ENCODE data around the gene GDPGP1. TPM values are rescaled to one million over a fixed set of nuclear protein-coding genes. Genes with fewer than 3 reads are reported as not detected.

Gene GDPGP1
- total and polyA plus RNA-seq, 2 of the 4 experiments (the other 2 are of a cell fraction) = 2.3 to 4.1 TPM

- Histone ChIP-seq H3K14ac (replicated peaks; ENCODE audit: low read depth, low read length) (no peak overlapping the region), H3K4ac (ENCODE audit: low read depth, low read length) (no peak overlapping the region), H4K8ac (ENCODE audit: low read depth in 2 of 2, low read length in 2 of 2) (no peak overlapping the region), H2AK9ac (replicated peaks; ENCODE audit: low read depth, low read length, poor library complexity) (no peak overlapping the region), H3K9ac (ENCODE audit: low read depth, low read length) (no peak overlapping the region), H3K4me3 (ENCODE audit: insufficient read depth, low read depth, low read length) (no peak overlapping the region), H3K27me3 (ENCODE audit: control insufficient read depth, insufficient read depth, low read length) (no peaks in the 10 kb centered on the region), H3K56ac (ENCODE audit: extremely low read depth, insufficient read depth, low read length) (no peak overlapping the region), H2AK5ac (ENCODE audit: low read depth, low read length) (no peak overlapping the region), H2AFZ (replicated peaks; ENCODE audit: low read length, poor library complexity) (no peak overlapping the region), H3K9me3 (ENCODE audit: control insufficient read depth, insufficient read depth, low read length) (no peaks in the 10 kb centered on the region), H4K91ac (ENCODE audit: insufficient read depth, low read depth, low read length) (no peak overlapping the region), H2BK120ac (ENCODE audit: low read depth, low read length) (no peak overlapping the region), H2BK5ac (ENCODE audit: low read depth, low read length, poor library complexity, severe bottlenecking) (no peak overlapping the region), H3K23ac (ENCODE audit: low read depth, low read length) (no peak overlapping the region), H3K18ac (ENCODE audit: low read depth, low read length) (no peak overlapping the region), H4K5ac (ENCODE audit: low read depth, low read length) (no peak overlapping the region), H3K79me1 (ENCODE audit: low read depth in 1 of 2, low read length in 2 of 2) (peaks cover 37 to 44% of the 10 kb centered on the region in 2 experiments), H2BK15ac (ENCODE audit: low read depth, low read length) (no peak overlapping the region), H4K20me1 (ENCODE audit: insufficient read depth, low read length) (no peaks in the 10 kb centered on the region; the same call in 1 of the 2 replicates), H3K36me3 (ENCODE audit: control insufficient read depth, insufficient read depth, low read length) (peaks cover 5% of the 10 kb centered on the region), H3K9me1 (ENCODE audit: insufficient read depth, low read length) (peaks cover 12% of the 10 kb centered on the region; the same call in 1 of the 2 replicates), H3K4me2 (ENCODE audit: low read depth, low read length) (no peak overlapping the region), H2BK20ac (ENCODE audit: low read depth, low read length) (no peak overlapping the region), H3K4me1 (ENCODE audit: control insufficient read depth, insufficient read depth, low read length) (peaks cover 7% of the 10 kb centered on the region), H3K27ac (ENCODE audit: insufficient read depth, low read length) (no peak overlapping the region)
- BruUV-seq (replicated peaks) = no TSS peak
- ChIA-PET POLR2A (ENCODE audit: unreplicated experiment) (no interaction called here), CTCF (no interaction called here)
- dilution Hi-C loops (cut with HindIII; ENCODE audit: low sequenced_read_pairs, unreplicated experiment) (no loop called here), in situ Hi-C loops (cut with MboI; ENCODE audit: low sequenced_read_pairs) (no loop called here), intact Hi-C loops (cut with micrococcal nuclease) (no loop called here)
- no peak for ATAC-seq (ENCODE audit: low read depth)
- 95% methylated on average over 4 of the region's 10 CpGs; no CpG with 5 or more reads in 1 of the 2 experiments for WGBS, 2 experiments (ENCODE audit: extremely low coverage in 2 of 2, insufficient read length in 1 of 2)
- TF ChIP-seq ELK1 (IDR thresholded peaks at IDR 0.05; ENCODE audit: borderline replicate concordance, low read depth, low read length) (no peak), MAFK (IDR thresholded peaks at IDR 0.05; ENCODE audit: low read depth, low read length) (no peak)
- no peak for DNase-seq
Measured at GRCh38 chr15:90205050-90205848, 28.8 kb upstream of the GDPGP1 start.
